OCI-LY1 (cell line): ENCODE measurements around the gene SLCO3A1.

ENCODE experiments used
- H2AFZ ChIP-seq: fragments of 200-600 bp; sonication (generic), shearing (Covaris generic); 2 replicates; pipeline ENCODE4 v1.6.0; 2014; ENCODE audit warnings: antibody characterized with exemption, mild to moderate bottlenecking, low read length
- H3F3A ChIP-seq: fragments of 200-600 bp; sonication (generic), shearing (Covaris generic); 2 replicates; pipeline ENCODE4 v1.6.0; 2014; ENCODE audit warnings: mild to moderate bottlenecking, antibody characterized with exemption, low read length, moderate library complexity; ENCODE audit not compliant: insufficient read depth
- H3K27ac ChIP-seq: fragments of 200-600 bp; sonication (generic); 2 replicates; pipeline ENCODE4 v1.5.1; 2014; ENCODE audit warnings: low read length, mixed run types, mild to moderate bottlenecking, low read depth; ENCODE audit not compliant: poor library complexity, severe bottlenecking
- H3K27me3 ChIP-seq: fragments of 200-600 bp; sonication (generic); 2 replicates; pipeline ENCODE4 v1.6.0; 2014; ENCODE audit warnings: antibody characterized with exemption, mild to moderate bottlenecking, low read length, moderate library complexity; ENCODE audit not compliant: insufficient read depth
- H3K36me3 ChIP-seq: fragments of 200-600 bp; sonication (generic); 2 replicates; pipeline ENCODE4 v1.6.1; 2014; ENCODE audit warnings: mild to moderate bottlenecking, antibody characterized with exemption, low read length, moderate library complexity, mixed read lengths; ENCODE audit not compliant: insufficient read depth
- H3K4me1 ChIP-seq: fragments of 200-600 bp; sonication (generic); 2 replicates; pipeline ENCODE4 v1.5.1; 2014; ENCODE audit warnings: mild to moderate bottlenecking, low read length, moderate library complexity; ENCODE audit not compliant: insufficient read depth, severe bottlenecking
- H3K4me2 ChIP-seq: fragments of 200-600 bp; sonication (generic), shearing (Covaris generic); 2 replicates; pipeline ENCODE4 v1.6.1; 2014; ENCODE audit warnings: low read length
- H3K4me3 ChIP-seq: fragments of 200-600 bp; sonication (generic); 2 replicates; pipeline ENCODE4 v1.5.1; 2014; ENCODE audit warnings: low read length, low read depth, mild to moderate bottlenecking, mixed read lengths; ENCODE audit not compliant: poor library complexity, severe bottlenecking
- H3K79me2 ChIP-seq: fragments of 200-600 bp; shearing (Covaris generic); 2 replicates; pipeline ENCODE4 v1.6.1; 2016; ENCODE audit warnings: mixed run types, low read length, mixed read lengths; ENCODE audit not compliant: insufficient read depth
- H3K9ac ChIP-seq: fragments of 200-600 bp; sonication (generic), shearing (Covaris generic); 2 replicates; pipeline ENCODE4 v1.6.1; 2014; ENCODE audit warnings: mild to moderate bottlenecking, low read length, mixed read lengths
- H3K9me2 ChIP-seq: fragments of 200-600 bp; sonication (generic), shearing (Covaris generic); 2 replicates; pipeline ENCODE4 v1.6.1; 2014; ENCODE audit warnings: low read depth, mild to moderate bottlenecking, low read length, mixed read lengths
- H3K9me3 ChIP-seq: fragments of 200-600 bp; shearing (Covaris generic); 2 replicates; pipeline ENCODE4 v1.6.1; 2014; ENCODE audit warnings: low read length, mixed read lengths
- H4K20me1 ChIP-seq: fragments of 200-600 bp; sonication (generic), shearing (Covaris generic); 2 replicates; pipeline ENCODE4 v1.6.0; 2016; ENCODE audit warnings: mild to moderate bottlenecking, low read length; ENCODE audit not compliant: insufficient read depth
- EZH2 ChIP-seq: fragments of 200-600 bp; sonication (generic), shearing (Covaris generic); IDR thresholded peaks from 2 replicates; pipeline ENCODE4 v1.8.0; 2017; ENCODE audit warnings: borderline replicate concordance, mixed run types, mild to moderate bottlenecking, antibody characterized with exemption, low read length, moderate library complexity, mixed read lengths
- TF ChIP-seq, protein P1 (sequence below): fragments of 200-600 bp; sonication (generic), shearing (Covaris generic); IDR thresholded peaks from 2 replicates; pipeline ENCODE4 v1.5.1; 2017; ENCODE audit warnings: mild to moderate bottlenecking, antibody characterized with exemption, low read length, moderate library complexity, mixed read lengths

Gene SLCO3A1

DNA sequence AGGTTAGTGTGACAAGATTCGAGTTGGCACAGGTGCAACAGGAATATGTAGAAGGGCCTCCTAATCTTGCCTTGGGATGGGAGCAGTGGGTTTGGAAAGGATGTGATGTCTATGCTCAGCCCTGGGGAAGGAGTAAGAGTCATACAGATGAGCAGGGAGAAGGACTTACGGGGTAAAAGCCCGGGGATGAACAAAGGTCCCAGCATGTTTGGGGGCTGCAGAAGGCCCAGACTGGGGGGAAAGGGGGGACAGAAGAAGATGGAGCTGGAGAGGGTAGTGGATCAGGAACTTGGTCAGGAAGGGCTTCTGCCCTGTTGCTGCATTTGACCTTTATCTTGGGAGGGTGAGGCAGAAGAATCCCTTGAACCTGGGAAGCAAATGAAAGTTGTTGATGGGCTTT, 300.1 kb downstream of the SLCO3A1 start:
- H3K36me3 ChIP-seq: no peaks in the 10 kb centered on the region; the same call in 1 of the 2 replicates
- H3K9ac ChIP-seq: no peak overlapping the region
- TF ChIP-seq, protein P1, sequence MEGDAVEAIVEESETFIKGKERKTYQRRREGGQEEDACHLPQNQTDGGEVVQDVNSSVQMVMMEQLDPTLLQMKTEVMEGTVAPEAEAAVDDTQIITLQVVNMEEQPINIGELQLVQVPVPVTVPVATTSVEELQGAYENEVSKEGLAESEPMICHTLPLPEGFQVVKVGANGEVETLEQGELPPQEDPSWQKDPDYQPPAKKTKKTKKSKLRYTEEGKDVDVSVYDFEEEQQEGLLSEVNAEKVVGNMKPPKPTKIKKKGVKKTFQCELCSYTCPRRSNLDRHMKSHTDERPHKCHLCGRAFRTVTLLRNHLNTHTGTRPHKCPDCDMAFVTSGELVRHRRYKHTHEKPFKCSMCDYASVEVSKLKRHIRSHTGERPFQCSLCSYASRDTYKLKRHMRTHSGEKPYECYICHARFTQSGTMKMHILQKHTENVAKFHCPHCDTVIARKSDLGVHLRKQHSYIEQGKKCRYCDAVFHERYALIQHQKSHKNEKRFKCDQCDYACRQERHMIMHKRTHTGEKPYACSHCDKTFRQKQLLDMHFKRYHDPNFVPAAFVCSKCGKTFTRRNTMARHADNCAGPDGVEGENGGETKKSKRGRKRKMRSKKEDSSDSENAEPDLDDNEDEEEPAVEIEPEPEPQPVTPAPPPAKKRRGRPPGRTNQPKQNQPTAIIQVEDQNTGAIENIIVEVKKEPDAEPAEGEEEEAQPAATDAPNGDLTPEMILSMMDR: no peak
- TF ChIP-seq EZH2: no peak
- no peaks in the 10 kb centered on the region for H3K9me2 ChIP-seq
- no peak overlapping the region for H3K4me2 ChIP-seq
- H3K27ac ChIP-seq: no peak overlapping the region
- no peaks in the 10 kb centered on the region for H3K9me3 ChIP-seq
- no peaks in the 10 kb centered on the region for H4K20me1 ChIP-seq
- H3K27me3 ChIP-seq: no peaks in the 10 kb centered on the region; the same call in 1 of the 2 replicates
- H3F3A ChIP-seq: no peaks in the 10 kb centered on the region
- H3K4me1 ChIP-seq: no peaks in the 10 kb centered on the region
- H2AFZ ChIP-seq: no peak overlapping the region
- no peak overlapping the region for H3K4me3 ChIP-seq
- no peaks in the 10 kb centered on the region for H3K79me2 ChIP-seq

DNA sequence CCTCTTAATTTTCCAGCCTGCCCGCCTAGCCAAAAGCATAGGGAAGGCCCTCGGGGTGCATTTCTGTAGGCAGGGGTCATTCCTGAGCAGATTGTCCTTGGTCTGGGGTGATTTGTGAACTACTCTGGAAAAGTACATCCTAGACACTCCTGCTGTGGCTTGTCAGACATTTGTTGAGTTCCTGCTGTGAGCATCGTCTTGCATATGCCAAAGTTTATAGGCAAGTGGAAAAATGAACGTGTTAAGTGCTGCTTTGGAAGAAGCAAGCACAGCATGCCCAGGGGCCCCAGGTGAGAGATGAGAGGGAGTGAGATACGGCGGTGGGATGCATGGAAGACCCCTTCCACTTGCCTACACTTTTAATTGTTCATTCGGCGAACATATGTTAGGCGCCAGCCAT, 302.4 kb downstream of the SLCO3A1 start:
- Histone ChIP-seq H3K9me2 (no peaks in the 10 kb centered on the region), H3K4me3 (no peak overlapping the region), H3K4me2 (no peak overlapping the region), H3F3A (no peaks in the 10 kb centered on the region), H2AFZ (no peak overlapping the region), H3K9me3 (no peaks in the 10 kb centered on the region), H3K9ac (no peak overlapping the region), H3K79me2 (no peaks in the 10 kb centered on the region), H4K20me1 (no peaks in the 10 kb centered on the region), H3K36me3 (no peaks in the 10 kb centered on the region; the same call in 1 of the 2 replicates), H3K27me3 (no peaks in the 10 kb centered on the region; the same call in 1 of the 2 replicates), H3K27ac (no peak overlapping the region), H3K4me1 (peaks cover under 1% of the 10 kb centered on the region)
- TF ChIP-seq, protein P1: no peak
- no peak for TF ChIP-seq EZH2

DNA sequence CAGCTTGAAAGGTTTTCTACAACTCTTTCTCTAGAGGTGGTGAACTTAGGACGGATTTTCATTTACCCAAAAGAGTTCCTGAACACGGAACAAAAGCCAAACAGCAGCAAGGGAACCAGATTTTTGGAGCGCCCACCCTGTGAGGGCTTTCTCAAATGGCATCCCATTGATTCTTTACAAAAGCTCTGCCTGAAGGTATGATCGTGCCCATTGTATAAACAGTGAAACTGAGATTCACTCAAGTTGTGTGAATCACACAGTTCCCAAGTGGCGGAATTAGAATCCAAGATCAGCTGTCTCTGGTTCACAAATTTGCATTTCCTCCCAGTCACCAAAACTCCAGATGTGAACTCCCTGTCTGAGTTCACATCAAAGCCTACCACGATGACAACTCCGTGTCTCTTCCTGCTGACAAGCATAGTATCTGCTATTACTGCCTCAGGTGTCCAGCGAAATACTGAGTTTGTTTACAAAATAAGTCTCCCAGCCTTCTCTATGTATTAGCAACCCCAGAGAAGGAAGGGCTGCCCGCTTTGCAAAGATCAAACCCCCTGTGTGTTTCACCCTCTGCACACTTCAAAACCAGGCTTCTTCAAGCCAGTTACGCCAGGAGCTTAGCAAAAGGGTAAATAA, 304.3 kb downstream of the SLCO3A1 start:
- Histone ChIP-seq H4K20me1 (no peaks in the 10 kb centered on the region), H3F3A (no peaks in the 10 kb centered on the region), H3K36me3 (no peaks in the 10 kb centered on the region), H3K9ac (no peak overlapping the region), H3K79me2 (no peaks in the 10 kb centered on the region), H3K4me3 (no peak overlapping the region), H3K9me2 (no peaks in the 10 kb centered on the region), H3K4me1 (peaks cover 7% of the 10 kb centered on the region), H2AFZ (no peak overlapping the region), H3K4me2 (no peak overlapping the region), H3K9me3 (no peaks in the 10 kb centered on the region), H3K27ac (no peak overlapping the region), H3K27me3 (no peaks in the 10 kb centered on the region)
- no peak for TF ChIP-seq EZH2
- TF ChIP-seq, protein P1: no peak
